Stimulated activated CD8-positive, alpha-beta memory T cell treated with anti-CD3 and anti-CD28 coated beads, Interleukin-7, amount 100 ng/mL, for 48 hours (primary cell): ENCODE measurements around the gene EEF1E1.

Source experiments
- DNase-seq, 2 donors: peaks; one replicate each; pipeline ENCODE4 v3.0.0-alpha.2; 2020; ENCODE audit warnings: low read depth in 1 of 2; ENCODE audit errors: extremely low read depth in 1 of 2

The EEF1E1 gene

DNA sequence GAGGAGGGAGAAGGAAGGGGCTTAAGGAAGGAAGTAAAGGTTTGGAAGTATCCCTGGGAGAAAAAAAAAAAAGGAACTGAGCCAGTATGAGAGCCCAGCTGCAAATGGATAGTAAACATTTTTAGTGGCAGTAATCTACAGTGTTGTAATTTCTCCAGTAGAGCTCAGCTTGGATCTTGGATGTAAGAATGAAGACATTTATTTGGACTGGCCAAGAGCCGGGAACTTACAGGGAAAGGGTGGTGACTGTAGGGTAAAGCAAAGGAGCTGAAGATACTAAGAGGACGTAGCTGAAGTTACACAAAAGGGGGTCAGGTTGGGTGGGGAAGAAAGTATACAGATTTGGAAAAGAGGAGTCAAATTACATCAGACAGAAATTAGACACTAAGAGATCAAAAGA is 13.5 kb downstream of the EEF1E1 start:
- no peak for DNase-seq

DNA sequence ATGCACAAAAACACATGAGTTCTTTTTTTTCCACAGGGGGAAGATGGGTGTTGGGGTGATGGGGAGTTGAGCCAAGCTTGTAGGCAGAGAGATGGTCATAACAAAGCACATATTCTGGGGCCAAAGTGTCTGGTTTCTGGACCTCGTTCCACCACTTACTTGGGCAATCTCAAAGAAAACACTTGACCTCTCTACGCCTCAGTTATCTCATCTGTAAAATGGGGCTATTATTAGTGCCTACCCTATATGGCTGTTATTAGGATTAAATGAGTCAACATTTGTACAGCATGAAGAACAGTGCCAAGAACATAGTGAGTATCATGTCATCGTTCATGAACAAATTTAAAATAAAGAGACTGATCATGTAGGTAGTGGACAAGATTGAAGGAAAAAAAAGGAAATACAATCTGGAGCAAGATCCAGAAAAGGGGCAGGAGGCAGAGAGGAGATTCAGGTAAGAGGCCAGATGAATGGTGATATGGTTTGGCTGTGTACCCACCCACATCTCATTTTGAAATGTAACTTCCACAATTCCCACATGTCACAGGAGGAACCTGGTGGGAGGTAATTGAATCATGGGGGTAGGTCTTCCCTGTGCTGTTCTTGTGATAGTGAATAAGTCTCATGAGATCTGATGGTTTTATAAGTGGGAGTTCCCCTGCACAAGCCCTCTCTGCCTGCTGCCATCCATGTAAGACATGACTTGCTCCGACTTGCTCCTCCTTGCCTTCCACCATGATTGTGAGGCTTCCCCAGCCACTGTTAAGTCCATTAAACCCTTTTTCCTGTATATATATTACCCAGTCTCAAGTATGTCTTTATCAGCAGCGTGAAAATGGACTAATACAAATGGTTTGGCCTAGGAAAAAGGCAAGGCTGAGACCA is 14.2 kb downstream of the EEF1E1 start:
- no peak for DNase-seq

DNA sequence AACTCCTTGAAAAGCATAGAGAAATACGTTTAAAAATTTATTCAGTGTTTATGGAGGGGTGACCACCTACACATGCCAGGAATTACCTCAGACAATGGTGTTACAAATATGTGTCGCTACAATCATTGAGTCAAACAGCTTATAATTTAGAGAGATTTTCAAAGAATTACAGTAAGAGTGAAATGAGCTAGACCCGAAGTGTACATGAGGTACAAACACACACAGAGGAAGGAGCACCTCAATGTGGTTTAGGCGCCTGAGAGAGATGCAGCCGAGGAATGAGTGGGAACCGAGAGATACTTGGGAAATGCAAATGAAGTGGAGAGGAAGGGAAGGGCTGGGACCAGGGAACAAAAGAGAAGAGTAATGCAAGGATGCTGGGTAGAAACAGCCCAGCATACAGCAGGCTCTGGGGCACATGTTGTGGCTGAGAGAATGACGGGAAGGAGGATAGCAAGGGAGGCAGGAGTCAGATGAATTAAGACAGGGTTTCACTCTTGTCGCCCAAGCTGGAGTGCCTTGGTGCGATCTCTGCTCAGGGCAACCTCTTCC is 15.5 kb downstream of the EEF1E1 start:
- no peak for DNase-seq

DNA sequence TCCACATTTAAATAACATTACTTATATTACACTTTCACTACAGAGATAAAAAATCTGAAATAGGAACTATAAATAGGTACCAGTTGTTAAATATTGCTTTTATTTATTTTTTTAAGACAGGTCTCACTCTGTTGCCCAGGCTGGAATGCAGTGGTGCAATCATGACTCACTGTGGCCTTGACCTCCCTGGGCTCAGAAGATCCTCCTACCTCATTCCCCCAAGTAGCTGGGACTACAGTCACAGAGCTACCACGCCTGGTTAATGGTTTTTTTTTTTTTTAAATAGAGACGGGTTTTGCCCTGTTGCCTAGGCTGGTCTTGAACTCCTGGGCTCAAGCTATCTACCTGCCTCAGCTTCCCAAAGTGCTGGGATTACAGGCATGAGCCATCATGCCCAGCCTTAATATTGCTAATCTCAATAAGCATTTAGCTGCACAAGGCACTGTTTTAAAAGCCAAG is 17.3 kb downstream of the EEF1E1 start:
- no peak for DNase-seq

DNA sequence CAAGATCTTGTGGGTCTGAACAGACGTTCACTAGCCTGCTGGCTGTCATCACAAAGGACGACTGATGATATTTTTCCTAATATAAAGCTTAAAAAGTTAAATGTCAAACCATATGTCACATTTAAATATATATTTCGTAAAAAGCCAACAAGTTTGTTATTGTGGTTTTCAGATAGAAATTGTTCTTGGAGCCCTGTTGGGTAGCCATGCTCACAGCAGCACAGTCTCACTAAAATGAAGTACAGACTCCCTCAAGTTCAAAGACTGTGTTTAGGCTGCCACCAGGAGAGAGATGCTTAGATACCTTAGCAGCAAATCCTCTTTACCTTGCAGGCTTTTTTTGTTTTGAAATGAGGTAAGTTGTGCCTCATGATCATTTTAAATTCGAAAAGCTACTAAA is 17.8 kb downstream of the EEF1E1 start:
- DNase-seq, result no peak

DNA sequence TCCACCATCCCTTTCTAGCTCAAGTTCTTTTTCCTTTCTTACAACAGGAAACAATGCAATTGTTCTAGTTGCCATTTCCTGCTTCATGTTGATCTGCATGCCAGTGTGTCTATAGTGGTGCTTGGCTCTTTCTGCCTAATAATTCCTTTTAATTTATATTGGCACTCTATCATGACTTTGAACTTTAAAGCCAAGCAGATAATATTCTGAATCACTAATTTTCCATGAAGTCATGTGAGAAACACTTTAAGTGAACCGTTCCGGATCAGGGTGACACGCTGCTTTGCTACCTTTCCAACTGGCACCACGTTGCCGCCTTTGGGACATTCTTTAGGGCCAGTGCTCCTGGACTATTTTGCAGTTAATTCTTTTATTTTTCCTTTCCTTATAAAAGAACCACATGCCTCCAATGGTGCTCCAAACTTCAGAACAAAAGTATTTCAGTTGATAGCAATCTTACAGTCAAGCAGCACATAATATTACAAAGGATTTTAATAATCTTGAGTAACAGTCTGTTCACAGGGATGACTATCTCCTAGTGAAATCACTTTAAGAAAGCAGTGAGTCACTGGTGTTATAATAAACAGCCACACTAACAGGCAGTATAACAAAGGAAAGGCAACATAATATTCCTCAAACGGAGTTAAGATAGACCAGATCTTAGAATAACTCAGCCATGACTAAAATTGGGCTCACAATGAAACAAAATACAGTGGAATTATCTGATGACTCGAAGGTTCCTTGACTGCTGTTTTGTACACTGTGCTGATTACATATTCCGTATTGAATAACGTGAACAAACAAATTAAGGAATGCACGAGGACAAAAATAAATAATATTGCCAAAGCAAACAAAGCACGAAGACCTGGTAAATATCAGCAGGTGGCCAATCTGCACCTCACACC is 19.1 kb downstream of the EEF1E1 start:
- DNase-seq, result no peak

DNA sequence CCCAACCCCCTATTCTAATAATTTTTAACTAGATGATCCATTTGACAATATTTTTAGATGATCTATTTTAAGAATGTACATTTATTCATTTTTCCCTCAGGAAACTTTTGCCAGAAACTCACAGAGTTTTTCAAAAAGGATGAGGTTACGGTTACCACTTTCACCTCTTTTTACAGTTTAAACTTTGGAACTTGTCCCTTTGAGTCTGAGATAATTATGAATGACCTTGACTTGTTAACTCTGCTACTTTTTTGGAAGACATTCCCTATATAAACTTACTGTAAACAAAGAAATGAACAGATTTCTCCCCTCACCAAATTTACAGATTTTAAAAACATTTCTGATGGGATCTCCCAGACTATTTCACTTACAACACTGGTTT is 19.8 kb downstream of the EEF1E1 start:
- no peak for DNase-seq

DNA sequence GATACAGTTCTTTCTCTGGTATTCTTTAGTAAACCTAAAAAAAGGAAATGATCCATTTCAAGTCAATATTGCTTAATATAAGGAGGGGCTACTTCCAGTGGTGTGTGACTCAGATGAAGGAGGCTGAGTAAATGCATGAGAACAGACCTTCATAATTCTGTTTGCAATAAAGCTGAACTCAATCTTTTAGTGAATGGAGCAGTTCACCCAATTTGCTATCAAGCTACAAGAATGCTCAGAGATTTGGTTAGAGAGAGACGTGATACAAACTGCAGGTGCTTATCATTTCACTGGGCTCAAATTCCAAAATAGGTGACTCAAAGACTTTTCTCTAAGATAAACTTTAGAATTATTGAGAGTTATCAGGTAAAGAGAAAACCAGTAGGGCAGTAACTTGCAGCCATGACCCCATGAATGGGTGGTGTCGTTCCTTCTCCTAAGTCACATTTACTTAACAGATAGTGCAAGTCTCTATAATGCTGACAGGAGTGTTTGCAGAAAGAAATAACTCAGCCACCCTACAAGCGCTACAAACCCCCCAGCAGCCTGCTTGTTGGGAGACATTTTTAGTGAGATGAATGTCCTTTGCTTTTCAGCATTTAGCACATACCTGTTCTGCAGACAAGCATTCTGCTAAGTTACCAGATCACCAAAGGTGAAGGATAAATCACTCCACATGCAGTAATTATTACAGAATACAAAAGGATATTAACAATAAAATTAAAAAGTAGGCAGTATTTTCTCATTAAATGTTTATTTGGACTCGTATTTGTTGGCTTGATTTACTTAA is 21.8 kb downstream of the EEF1E1 start:
- DNase-seq, result no peak

DNA sequence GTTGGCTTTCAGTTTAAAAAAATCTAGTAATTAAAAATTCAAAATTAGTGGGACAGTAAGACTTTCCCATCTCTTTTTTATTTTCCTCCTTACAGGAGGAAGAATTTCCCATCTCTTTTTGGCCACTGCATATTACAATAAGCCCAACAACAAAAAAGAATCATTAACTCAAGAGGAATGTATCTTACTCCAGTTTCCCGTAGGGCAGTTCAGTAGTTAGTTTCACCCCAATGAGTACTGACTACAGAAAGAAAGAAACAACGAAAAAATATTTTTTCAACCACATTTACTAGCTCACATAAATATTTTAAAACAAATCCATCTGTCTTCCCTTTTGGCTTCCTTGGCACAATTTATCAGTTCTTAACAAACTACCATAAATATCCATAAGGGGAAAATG is 23.2 kb downstream of the EEF1E1 start:
- no peak for DNase-seq

DNA sequence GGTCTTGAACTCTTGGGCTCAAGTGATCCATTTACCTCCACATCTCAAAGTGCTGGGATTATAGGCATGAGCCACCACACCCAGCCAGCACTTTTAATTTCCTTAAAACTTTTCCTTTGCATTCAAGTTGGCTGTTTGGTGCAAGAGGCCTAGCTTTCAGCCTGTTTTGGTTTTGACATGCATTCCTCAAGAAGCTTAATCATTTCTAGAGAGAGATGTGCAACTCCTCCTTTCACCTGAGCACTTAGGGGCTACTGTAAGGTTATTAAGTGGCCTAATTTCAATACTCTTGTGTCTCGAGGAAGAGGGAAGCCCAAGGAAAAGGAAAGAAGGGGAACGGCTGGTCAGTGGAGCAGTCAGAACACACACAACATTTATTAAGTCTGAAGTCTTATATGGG is 24.4 kb downstream of the EEF1E1 start:
- no peak for DNase-seq

DNA sequence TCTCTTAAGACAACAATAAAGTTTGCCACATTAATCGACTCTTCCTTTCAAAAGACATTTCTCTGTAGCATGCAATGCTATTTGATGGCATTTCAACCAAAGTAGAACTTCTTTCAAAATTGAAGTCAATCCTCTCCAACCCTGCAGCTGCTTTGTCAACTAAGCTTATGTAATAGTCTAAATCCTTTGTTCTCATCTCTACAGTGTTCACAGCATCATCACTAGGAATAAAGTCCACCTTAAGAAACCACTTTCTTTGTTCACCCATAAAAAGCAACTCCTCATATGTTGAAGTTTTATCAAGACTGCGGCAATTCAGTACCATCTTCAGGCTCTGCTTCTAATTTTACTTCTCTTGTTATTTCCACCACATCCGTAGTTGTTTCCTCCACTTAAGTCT is 26.6 kb downstream of the EEF1E1 start:
- DNase-seq, result no peak

DNA sequence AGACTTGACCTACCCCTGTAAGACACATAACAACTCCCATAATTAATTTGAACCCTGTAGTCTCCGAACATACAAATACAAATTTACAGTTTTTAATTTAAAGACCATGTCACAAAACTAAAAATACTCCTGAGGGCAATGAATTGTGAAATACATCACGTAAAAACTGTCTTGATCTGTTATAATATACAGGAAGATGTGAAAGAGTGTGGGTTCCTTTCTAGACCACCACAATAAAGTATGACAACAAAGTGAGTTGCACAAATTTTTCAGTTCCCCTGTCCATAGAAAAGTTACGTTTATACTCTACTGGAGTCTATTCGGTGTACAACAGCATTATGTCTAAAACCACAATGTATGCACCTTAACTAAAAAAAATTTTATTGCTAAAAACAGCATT is 27.2 kb downstream of the EEF1E1 start:
- DNase-seq, result no peak

DNA sequence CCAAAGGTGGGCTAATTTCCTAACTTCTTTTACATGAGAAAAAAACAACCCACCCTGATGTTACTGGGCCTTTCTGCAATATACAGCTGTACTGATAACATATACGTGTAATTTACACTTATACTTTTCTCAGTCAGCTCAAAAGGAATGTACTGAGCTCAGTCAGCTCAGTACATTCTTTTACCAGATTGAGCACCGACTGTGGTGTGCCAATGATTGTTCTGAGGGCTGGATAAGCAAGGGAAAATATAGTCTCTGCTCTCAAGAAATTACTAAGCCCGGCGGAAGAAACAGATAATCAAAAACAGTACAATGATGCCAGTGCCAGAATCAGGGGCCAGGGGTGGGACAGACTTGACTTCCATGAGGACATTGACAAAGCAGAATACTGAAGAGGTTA is 28.1 kb downstream of the EEF1E1 start:
- no peak for DNase-seq

DNA sequence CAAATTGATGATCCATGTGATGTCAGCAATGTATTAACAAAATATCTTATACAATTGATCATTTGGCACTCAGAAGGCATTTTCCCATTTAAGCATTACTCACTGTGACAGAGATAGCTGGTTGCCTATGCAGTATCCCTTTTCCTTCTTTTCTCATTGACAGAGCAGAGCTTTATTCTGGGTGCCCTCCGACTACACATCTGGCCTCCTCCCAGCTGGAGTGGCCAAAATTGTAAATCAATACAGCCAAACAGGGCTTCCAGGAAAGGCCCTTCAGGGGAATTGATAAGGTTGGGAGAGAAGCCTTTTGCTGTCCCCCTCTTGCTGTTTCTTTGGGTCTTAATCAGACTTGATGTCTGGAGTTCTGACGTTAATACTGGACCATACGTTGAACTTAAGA is 28.6 kb downstream of the EEF1E1 start:
- no peak for DNase-seq

DNA sequence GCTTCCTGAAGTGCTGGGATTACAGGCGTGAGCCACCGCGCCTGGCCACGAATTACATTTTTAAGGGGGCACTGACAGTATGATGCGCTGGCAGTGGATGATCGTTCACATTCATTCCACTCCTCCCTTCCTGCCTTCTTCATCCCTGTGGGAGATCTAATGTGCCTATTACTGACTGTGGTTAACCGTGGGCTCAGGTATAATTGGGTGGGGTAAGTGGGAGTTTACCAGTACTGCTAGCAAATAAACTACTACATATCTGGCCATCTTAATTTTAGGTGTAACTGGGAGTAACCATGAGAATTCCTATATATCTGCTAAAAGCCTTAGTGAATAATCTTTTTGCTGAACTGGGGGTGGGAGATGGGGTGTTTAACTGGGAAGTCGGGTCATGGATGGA is 31.6 kb downstream of the EEF1E1 start:
- no peak for DNase-seq

DNA sequence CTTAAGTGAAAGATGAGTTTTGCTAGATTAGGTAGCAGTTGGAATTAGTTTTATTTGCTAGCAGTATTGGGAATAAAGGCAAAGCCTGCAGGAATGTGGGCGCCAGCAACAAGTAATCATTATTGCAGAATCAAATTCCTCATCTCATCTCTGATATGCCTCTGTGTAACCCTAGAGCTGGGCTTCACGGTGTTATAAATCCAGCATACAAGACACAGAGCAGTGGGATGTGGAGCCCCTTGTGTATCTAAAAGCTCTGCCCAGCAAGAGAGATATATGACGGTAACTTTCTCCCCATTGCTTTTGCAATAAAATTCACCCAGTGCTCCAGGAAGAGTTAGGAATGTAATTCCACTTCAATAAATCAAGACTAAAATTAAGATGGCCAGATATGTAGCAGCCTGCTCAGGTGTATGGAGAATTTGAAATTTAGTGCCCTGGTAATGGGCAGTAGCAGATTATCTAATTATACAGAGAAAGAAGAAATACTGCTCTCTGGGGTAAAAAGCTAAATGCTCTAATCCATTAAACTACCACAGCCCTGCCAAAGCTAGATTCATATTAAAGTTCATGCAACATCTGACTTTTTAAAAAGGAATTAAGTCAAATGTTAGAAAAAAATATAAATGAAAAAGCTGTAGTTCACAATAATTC is 32.6 kb downstream of the EEF1E1 start:
- DNase-seq, result no peak

DNA sequence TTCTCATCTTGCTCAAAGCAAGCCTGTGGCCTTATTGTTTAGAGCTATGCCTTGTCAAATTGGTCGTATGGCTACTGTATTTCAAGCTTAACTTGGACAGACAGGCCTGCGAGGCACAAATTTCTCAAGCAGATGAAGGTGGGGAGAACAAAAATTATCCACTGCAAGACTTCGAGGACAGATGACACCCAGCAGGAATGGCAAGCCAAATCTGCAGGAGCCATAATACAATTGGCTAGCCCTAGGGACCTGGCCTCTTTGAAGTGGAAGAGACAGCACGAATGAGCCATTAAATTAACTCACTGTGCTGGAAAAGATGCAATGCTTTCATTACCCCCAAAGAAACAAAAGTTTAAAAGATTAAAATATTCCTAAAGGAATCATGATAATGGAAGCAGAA is 33.2 kb downstream of the EEF1E1 start:
- no peak for DNase-seq

DNA sequence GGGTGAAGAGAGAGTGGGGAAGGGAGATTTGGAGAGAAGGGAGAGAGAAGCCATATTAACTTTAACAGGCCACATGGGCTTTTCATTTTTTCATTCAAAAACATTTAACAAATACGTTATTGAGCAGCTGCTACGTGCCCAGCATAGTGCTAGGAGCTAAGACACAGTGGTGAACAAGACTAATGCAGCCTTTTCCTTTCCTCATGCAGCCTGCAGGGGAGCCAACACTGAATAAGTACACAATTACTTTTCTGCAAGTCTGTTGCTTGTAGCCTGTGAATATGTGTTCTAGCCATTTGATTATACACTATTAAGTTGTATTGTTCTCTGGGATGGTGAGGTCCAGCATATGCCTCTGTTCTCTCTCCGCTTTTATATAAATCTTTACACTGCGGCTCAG is 36.2 kb downstream of the EEF1E1 start:
- DNase-seq, result no peak

DNA sequence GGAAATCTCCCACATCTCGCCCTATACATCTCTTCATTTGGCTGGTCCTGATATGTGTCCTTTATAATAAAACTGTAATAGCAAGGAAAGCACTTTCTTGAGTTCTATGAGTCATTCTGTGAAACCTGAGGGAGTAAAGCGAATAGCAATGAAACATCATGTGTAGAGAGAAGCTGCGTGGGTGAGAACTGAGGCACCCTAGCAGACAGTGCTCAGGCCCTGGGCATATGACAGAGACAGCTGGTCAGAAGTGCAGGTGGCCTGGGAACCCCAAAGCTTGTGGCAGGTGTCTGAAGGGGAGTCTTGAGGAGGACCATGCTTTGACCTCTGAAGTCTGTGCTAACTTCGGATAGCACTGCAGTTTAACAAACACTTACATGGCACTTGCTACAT is 36.8 kb downstream of the EEF1E1 start:
- peak in 1 of 2 donors; percentile 29 for DNase-seq
